Suprapubic skin (tissue), 3 donors: ENCODE results near the gene PPRC1.

Experiments
- POLR2A ChIP-seq, 2 donors: fragments of 450-650 bp; IDR thresholded peaks; one replicate each; pipeline ENCODE4 v1.6.1; 2017; ENCODE audit warnings: antibody characterized with exemption in 2 of 2, mild to moderate bottlenecking in 2 of 2, moderate library complexity in 2 of 2
- TF ChIP-seq, protein P1 (sequence below), 2 donors: fragments of 200-600 bp in 1 of 2; fragments of 450-650 bp in 1 of 2; sonication (generic) in 1 of 2; IDR thresholded peaks; one replicate each; pipeline ENCODE4 v1.5.1; 2016 to 2019; ENCODE audit warnings: antibody characterized with exemption in 2 of 2, mild to moderate bottlenecking in 1 of 2, moderate library complexity in 1 of 2

DNA sequence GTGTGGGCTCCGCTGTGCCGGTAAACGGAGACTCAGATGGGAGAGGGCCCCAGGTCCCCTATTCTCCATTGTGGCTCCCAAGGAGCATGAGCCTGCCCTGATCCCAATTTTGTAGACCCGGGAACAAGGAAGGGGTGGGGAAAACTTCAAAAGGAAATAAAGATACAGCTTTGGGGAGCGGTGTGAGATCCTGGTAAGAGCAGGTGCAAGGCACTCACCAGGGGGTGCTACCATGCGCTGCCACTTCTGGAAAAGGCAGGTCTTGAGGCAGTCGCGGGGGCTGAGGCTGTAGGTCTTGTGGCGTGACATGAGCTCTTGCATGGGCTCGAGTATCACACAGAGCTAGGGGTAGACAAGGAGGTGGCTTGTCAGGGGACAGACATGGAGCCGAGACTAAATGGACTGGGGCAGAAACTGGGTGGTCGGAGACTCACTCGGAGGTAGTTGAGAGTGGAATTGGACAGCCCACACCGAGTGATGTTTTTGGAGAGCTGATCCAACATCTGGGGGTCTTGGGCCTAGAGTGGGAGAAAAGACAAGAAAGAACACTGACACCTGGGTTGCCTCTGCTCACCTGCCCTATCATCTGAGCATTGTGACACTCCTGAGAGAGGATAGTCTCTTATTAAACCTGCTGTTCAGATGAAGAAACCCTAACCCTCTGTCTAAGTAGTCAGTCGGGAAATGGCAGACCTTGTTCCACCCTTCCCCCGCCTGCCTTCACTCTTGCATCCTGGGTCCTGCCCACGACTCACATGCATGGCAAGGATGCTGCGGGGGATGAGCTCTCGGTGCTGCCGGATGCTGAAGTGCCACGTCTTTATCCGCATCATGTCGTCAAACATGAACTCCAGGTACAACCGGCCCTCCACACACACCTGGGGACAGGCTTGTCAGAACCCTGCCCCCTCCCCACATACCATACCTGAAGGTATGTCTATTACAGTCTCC is 23.4 kb upstream of the PPRC1 start:
- no peak for TF ChIP-seq POLR2A (IDR thresholded peaks at IDR 0.05)
- TF ChIP-seq, protein P1, sequence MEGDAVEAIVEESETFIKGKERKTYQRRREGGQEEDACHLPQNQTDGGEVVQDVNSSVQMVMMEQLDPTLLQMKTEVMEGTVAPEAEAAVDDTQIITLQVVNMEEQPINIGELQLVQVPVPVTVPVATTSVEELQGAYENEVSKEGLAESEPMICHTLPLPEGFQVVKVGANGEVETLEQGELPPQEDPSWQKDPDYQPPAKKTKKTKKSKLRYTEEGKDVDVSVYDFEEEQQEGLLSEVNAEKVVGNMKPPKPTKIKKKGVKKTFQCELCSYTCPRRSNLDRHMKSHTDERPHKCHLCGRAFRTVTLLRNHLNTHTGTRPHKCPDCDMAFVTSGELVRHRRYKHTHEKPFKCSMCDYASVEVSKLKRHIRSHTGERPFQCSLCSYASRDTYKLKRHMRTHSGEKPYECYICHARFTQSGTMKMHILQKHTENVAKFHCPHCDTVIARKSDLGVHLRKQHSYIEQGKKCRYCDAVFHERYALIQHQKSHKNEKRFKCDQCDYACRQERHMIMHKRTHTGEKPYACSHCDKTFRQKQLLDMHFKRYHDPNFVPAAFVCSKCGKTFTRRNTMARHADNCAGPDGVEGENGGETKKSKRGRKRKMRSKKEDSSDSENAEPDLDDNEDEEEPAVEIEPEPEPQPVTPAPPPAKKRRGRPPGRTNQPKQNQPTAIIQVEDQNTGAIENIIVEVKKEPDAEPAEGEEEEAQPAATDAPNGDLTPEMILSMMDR (IDR thresholded peaks at IDR 0.05) = no peak
